Right atrium auricular region (tissue), 2 donors: ENCODE measurements around the gene FAM227A. TPM values are rescaled to one million over a fixed set of nuclear protein-coding genes. Genes with fewer than 3 reads are reported as not detected.
"Not testable (repeated sequence)": the region's sequence is repeated elsewhere in the genome, so short reads cannot be mapped to it uniquely, and the experiment has no call there.

ENCODE experiments used
- DNase-seq: peaks from one replicate; pipeline ENCODE4 v3.0.0-alpha.2; 2019; ENCODE audit warnings: low spot score
- H3K27ac ChIP-seq, 2 donors: fragments of 200-600 bp; sonication (generic); 1 replicate in 1 of 2; 2 replicates in 1 of 2; pipeline ENCODE4 v1.5.1; 2016 to 2019
- H3K27me3 ChIP-seq, 2 donors: fragments of 200-600 bp; sonication (generic); one replicate each; pipeline versions ENCODE4 v1.5.1 to v1.6.0; 2017 to 2019
- H3K36me3 ChIP-seq: fragments of 200-600 bp; sonication (generic); one replicate; pipeline ENCODE4 v1.5.1; 2016
- H3K4me1 ChIP-seq, 2 donors: fragments of 200-600 bp; sonication (generic); one replicate each; pipeline versions ENCODE4 v1.5.1 to v1.6.0; 2017 to 2019
- H3K4me3 ChIP-seq, 2 donors: fragments of 200-600 bp; sonication (generic); 1 replicate in 1 of 2; 2 replicates in 1 of 2; pipeline ENCODE4 v1.5.1; 2017 to 2019; ENCODE audit warnings: mild to moderate bottlenecking in 1 of 2, moderate library complexity in 1 of 2
- H3K9me3 ChIP-seq, 2 donors: fragments of 200-600 bp; sonication (generic); one replicate each; pipeline ENCODE4 v1.5.1; 2019
- total RNA-seq, 2 donors: library from RNA; depleted of rRNA; stranded (reverse); fragments of >200 nt; gene quantifications; one replicate each; pipeline ENCODE4 v1.1.0, GENCODE V29; 2016
- TF ChIP-seq, protein P1 (sequence below), 2 donors: fragments of 200-600 bp; sonication (generic); IDR thresholded peaks; one replicate each; pipeline ENCODE4 v1.5.1; 2019; ENCODE audit warnings: antibody characterized with exemption in 2 of 2

Gene FAM227A
- total RNA-seq, 2 donors from 2014 or later = 0.70 to 1.1 TPM

DNA sequence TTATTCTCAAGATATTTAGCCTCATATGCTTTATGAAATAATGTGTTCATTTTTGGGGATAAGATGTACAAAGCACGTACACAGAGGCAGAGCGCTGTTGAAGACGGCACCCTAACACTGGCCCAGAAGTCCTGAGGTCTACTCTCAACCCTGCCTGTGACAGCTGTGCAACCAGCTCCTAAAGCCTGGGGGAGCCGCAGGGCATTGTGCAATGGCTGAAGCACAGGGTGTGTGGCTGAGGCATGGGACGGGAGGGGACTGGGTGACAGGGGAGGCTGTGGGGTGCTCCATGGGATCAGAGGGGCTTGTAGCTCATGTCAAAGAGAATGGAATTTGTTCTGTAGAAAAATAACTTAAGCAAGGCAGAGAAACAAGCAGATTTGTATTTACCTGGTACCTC, 27.7 kb downstream of the FAM227A start:
- Histone ChIP-seq H3K36me3 (no peaks in the 10 kb centered on the region), H3K27ac (no peak overlapping the region), H3K27me3 (no peaks in the 10 kb centered on the region), H3K4me3 (no peak overlapping the region), H3K9me3 (no peaks in the 10 kb centered on the region), H3K4me1 (no peaks in the 10 kb centered on the region)
- DNase-seq = no peak
- TF ChIP-seq, protein P1, sequence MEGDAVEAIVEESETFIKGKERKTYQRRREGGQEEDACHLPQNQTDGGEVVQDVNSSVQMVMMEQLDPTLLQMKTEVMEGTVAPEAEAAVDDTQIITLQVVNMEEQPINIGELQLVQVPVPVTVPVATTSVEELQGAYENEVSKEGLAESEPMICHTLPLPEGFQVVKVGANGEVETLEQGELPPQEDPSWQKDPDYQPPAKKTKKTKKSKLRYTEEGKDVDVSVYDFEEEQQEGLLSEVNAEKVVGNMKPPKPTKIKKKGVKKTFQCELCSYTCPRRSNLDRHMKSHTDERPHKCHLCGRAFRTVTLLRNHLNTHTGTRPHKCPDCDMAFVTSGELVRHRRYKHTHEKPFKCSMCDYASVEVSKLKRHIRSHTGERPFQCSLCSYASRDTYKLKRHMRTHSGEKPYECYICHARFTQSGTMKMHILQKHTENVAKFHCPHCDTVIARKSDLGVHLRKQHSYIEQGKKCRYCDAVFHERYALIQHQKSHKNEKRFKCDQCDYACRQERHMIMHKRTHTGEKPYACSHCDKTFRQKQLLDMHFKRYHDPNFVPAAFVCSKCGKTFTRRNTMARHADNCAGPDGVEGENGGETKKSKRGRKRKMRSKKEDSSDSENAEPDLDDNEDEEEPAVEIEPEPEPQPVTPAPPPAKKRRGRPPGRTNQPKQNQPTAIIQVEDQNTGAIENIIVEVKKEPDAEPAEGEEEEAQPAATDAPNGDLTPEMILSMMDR (IDR thresholded peaks at IDR 0.05) = no peak

DNA sequence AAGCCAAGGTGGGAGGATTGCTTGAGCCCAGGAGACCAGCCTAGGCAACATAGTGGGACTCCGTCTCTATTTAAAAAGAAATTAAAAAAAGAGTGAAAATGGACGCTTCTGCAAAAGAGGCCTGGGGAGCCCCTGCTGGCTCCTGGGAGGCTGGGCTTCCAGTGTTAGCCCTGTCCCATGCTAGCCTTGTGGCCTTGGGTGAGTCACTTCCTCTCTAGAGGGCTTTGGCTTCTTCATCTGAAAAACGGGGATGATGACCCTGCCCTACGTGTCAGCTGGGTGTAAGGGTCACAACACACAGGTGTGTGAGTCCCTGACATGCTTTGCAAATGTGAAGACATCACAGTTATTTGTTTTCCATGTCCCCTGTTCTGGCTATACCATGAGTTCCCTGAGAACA, 32.8 kb downstream of the FAM227A start:
- no peak for DNase-seq
- H3K36me3 ChIP-seq = no peaks in the 10 kb centered on the region
- H3K4me3 ChIP-seq = no peak overlapping the region
- no peaks in the 10 kb centered on the region for H3K27me3 ChIP-seq
- peaks cover 0 to 4% of the 10 kb centered on the region in 2 donors for H3K9me3 ChIP-seq
- TF ChIP-seq, protein P1 (IDR thresholded peaks at IDR 0.05) = no peak
- no peak overlapping the region for H3K27ac ChIP-seq
- no peaks in the 10 kb centered on the region for H3K4me1 ChIP-seq

GRCh38 chr22:38618682-38619081, 37.5 kb downstream of the FAM227A start:
- DNase-seq = no peak
- no peak overlapping the region for H3K4me3 ChIP-seq
- no peaks in the 10 kb centered on the region for H3K4me1 ChIP-seq
- no peak overlapping the region for H3K27ac ChIP-seq
- H3K36me3 ChIP-seq = no peaks in the 10 kb centered on the region
- TF ChIP-seq, protein P1 (IDR thresholded peaks at IDR 0.05) = no peak
- H3K27me3 ChIP-seq = no peaks in the 10 kb centered on the region
- peaks cover 0 to 7% of the 10 kb centered on the region in 2 donors for H3K9me3 ChIP-seq

GRCh38 chr22:38618258-38618657, 37.9 kb downstream of the FAM227A start:
- Histone ChIP-seq H3K4me3 (no peak overlapping the region), H3K9me3 (peaks cover 0 to 7% of the 10 kb centered on the region in 2 donors), H3K27ac (no peak overlapping the region), H3K4me1 (no peaks in the 10 kb centered on the region), H3K36me3 (no peaks in the 10 kb centered on the region), H3K27me3 (no peaks in the 10 kb centered on the region)
- no peak for DNase-seq
- TF ChIP-seq, protein P1 (IDR thresholded peaks at IDR 0.05) = no peak

GRCh38 chr22:38615064-38615405, 41.2 kb downstream of the FAM227A start:
- H3K27ac ChIP-seq = peak overlapping the region; percentile 57 to 72
- not testable (repeated sequence) for H3K36me3 ChIP-seq

GRCh38 chr22:38614332-38615063, 41.7 kb downstream of the FAM227A start:
- TF ChIP-seq, protein P1 (IDR thresholded peaks at IDR 0.05) = no peak
- H3K27ac ChIP-seq = peak overlapping the region; percentile 63 to 72
- DNase-seq = no peak

More at GRCh38 chr22:38615064-38615405, 41.2 kb downstream of the FAM227A start:
- H3K9me3 ChIP-seq, H3K4me1 ChIP-seq, H3K4me3 ChIP-seq, DNase-seq, H3K27me3 ChIP-seq: not testable (repeated sequence)

More at GRCh38 chr22:38614332-38615063, 41.7 kb downstream of the FAM227A start:
- H3K4me1 ChIP-seq = no peaks in the 10 kb centered on the region
- no peaks in the 10 kb centered on the region for H3K36me3 ChIP-seq
- H3K9me3 ChIP-seq = peaks cover 0 to 7% of the 10 kb centered on the region in 2 donors
- H3K27me3 ChIP-seq = no peaks in the 10 kb centered on the region
- no peak overlapping the region for H3K4me3 ChIP-seq
